Measurements from ENCODE around the gene NPAS3. TPM values are rescaled to one million over a fixed set of nuclear protein-coding genes. Genes with fewer than 3 reads are reported as not detected.

The NPAS3 gene
- total RNA-seq, 1 donor from 2014 or later, result not detected

- intact Hi-C loops (cut with micrococcal nuclease), result no loop called here
- H3K4me3 Mint-ChIP-seq, result no peak overlapping the region
- H3K27ac Mint-ChIP-seq, result no peak overlapping the region
- no peaks in the 10 kb centered on the region for H3K36me3 Mint-ChIP-seq (ENCODE audit: low read depth)
- no peaks in the 10 kb centered on the region for H3K27me3 Mint-ChIP-seq
- no peak for DNase-seq
- no peaks in the 10 kb centered on the region for H3K4me1 Mint-ChIP-seq
- H3K9me3 Mint-ChIP-seq, result no peaks in the 10 kb centered on the region
These were observed 791.5 kb downstream of the NPAS3 start for GRCh38 chr14:33730156-33730555.

GRCh38 chr14:33732175-33732574 is 793.5 kb downstream of the NPAS3 start:
- no peak overlapping the region for H3K4me3 Mint-ChIP-seq
- H3K9me3 Mint-ChIP-seq, result no peaks in the 10 kb centered on the region
- no peaks in the 10 kb centered on the region for H3K36me3 Mint-ChIP-seq (ENCODE audit: low read depth)
- intact Hi-C loops (cut with micrococcal nuclease), result no loop called here
- H3K4me1 Mint-ChIP-seq, result no peaks in the 10 kb centered on the region
- H3K27ac Mint-ChIP-seq, result no peak overlapping the region
- no peak for DNase-seq
- no peaks in the 10 kb centered on the region for H3K27me3 Mint-ChIP-seq

GRCh38 chr14:33733310-33733709 is 794.6 kb downstream of the NPAS3 start:
- H3K4me3 Mint-ChIP-seq, result no peak overlapping the region
- no peaks in the 10 kb centered on the region for H3K36me3 Mint-ChIP-seq (ENCODE audit: low read depth)
- intact Hi-C loops (cut with micrococcal nuclease), result no loop called here
- no peaks in the 10 kb centered on the region for H3K4me1 Mint-ChIP-seq
- H3K27me3 Mint-ChIP-seq, result no peaks in the 10 kb centered on the region
- H3K9me3 Mint-ChIP-seq, result no peaks in the 10 kb centered on the region
- DNase-seq, result no peak
- H3K27ac Mint-ChIP-seq, result peak overlapping the region; percentile 12

GRCh38 chr14:33733721-33734120 is 795.0 kb downstream of the NPAS3 start:
- Mint-ChIP-seq H3K27ac (no peak overlapping the region), H3K27me3 (no peaks in the 10 kb centered on the region), H3K4me3 (no peak overlapping the region), H3K9me3 (no peaks in the 10 kb centered on the region), H3K36me3 (ENCODE audit: low read depth) (no peaks in the 10 kb centered on the region), H3K4me1 (no peaks in the 10 kb centered on the region)
- intact Hi-C loops (cut with micrococcal nuclease), result no loop called here
- no peak for DNase-seq

DNA sequence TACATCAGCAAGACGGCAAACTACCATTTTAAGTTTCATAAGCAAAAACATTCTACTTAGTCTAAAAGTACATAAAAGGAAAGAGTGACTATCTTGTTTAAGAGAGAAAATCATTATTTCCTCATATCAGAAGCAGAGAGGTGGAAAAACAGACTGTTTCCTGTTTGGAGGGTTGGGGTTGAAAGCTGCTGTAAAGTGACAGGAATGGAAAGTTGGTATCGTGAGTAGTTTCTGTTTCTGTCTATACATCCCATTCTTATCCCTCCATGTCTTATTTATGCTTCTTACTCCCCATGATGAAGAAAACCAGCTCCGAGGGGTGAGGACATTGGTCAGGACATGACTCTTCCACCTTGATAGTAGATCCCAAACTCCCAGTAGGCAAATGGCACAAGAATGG is 795.7 kb downstream of the NPAS3 start:
- H3K4me1 Mint-ChIP-seq, result no peaks in the 10 kb centered on the region
- H3K4me3 Mint-ChIP-seq, result no peak overlapping the region
- DNase-seq, result no peak

DNA sequence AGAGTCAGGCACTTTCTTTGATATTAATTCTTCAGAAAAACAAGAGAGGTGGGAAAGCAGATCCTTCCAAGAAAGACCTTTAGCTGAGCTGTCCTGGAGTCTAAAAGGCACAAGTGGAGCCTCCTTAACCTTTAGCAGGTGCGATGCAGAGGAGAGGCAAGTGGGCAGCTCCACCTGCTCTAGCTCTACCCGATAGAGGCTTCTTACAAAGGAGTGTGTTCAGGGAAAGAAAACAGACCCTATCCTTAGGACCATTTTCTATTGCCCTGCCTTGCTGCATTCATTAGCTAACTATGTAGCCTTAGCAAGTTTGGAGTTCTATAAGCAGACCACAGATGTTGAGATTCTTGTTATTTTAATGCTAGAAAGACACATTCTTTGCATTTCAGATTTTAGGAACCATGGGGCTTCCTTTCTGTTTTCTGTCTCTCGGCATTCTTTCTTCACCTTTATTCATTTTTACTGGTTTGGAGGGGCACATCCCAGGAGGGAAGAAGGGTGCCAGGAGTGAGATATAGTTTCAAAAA is 797.7 kb downstream of the NPAS3 start:
- Mint-ChIP-seq H3K4me1 (no peaks in the 10 kb centered on the region), H3K9me3 (no peaks in the 10 kb centered on the region), H3K27ac (no peak overlapping the region), H3K27me3 (no peaks in the 10 kb centered on the region), H3K4me3 (no peak overlapping the region), H3K36me3 (ENCODE audit: low read depth) (no peaks in the 10 kb centered on the region)
- no peak for DNase-seq
- intact Hi-C loops (cut with micrococcal nuclease), result no loop called here

More for the DNA sequence above, 795.7 kb downstream of the NPAS3 start:
- H3K9me3 Mint-ChIP-seq, result no peaks in the 10 kb centered on the region
- H3K36me3 Mint-ChIP-seq (ENCODE audit: low read depth), result no peaks in the 10 kb centered on the region
- intact Hi-C loops (cut with micrococcal nuclease), result no loop called here
- H3K27me3 Mint-ChIP-seq, result no peaks in the 10 kb centered on the region
- no peak overlapping the region for H3K27ac Mint-ChIP-seq

- no peaks in the 10 kb centered on the region for H3K36me3 Mint-ChIP-seq (ENCODE audit: low read depth)
- intact Hi-C loops (cut with micrococcal nuclease), result no loop called here
- no peak overlapping the region for H3K4me3 Mint-ChIP-seq
- H3K9me3 Mint-ChIP-seq, result no peaks in the 10 kb centered on the region
- no peaks in the 10 kb centered on the region for H3K4me1 Mint-ChIP-seq
- DNase-seq, result no peak
- H3K27ac Mint-ChIP-seq, result no peak overlapping the region
- no peaks in the 10 kb centered on the region for H3K27me3 Mint-ChIP-seq
These were observed 798.3 kb downstream of the NPAS3 start for GRCh38 chr14:33736979-33737378.

DNA sequence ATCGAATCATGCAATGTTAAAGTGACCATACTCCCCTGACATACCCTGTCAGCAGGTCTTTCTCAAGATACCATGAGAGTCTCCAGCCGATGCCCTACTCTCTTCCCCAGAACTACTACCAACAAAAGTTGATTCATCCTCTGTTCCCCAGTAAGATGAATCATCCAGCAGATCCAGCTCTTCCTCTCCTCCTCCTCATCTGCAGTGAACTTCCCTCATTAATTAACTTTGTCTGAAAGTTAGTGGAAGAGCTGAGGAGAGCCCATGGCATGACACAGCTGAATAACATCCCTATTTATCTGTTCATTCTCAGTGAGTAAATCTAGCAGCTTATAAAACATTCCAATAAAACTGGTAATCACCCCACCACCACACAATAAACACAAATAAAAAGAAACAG is 798.8 kb downstream of the NPAS3 start:
- Mint-ChIP-seq H3K4me3 (no peak overlapping the region), H3K4me1 (no peaks in the 10 kb centered on the region), H3K27ac (no peak overlapping the region), H3K27me3 (no peaks in the 10 kb centered on the region), H3K36me3 (ENCODE audit: low read depth) (no peaks in the 10 kb centered on the region), H3K9me3 (no peaks in the 10 kb centered on the region)
- DNase-seq, result no peak
- intact Hi-C loops (cut with micrococcal nuclease), result no loop called here

DNA sequence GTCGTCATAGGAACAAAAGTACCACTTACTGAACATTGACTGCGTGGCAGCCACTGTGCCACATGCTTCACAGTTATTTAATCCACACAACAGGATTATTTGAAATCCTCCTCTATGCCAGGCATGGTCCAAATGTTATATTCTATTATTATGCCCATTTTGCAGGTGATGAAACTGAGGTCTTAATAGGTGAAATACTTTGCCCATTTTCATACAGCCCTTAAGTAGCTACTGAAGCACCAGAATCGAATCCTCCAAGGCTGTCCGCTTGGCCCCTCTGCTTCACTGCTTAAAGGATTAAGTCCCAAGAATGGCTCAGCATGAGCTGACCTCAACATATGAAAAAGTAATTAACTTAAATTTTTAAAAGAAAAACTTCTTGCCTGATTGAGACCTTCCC is 799.4 kb downstream of the NPAS3 start:
- no peak overlapping the region for H3K27ac Mint-ChIP-seq
- H3K4me1 Mint-ChIP-seq, result no peaks in the 10 kb centered on the region
- no peaks in the 10 kb centered on the region for H3K36me3 Mint-ChIP-seq (ENCODE audit: low read depth)
- no peaks in the 10 kb centered on the region for H3K27me3 Mint-ChIP-seq
- DNase-seq, result no peak
- no peak overlapping the region for H3K4me3 Mint-ChIP-seq
- intact Hi-C loops (cut with micrococcal nuclease), result no loop called here
- peaks cover 3% of the 10 kb centered on the region for H3K9me3 Mint-ChIP-seq

GRCh38 chr14:33738491-33738890 is 799.8 kb downstream of the NPAS3 start:
- Mint-ChIP-seq H3K27me3 (no peaks in the 10 kb centered on the region), H3K27ac (no peak overlapping the region), H3K4me3 (no peak overlapping the region), H3K4me1 (no peaks in the 10 kb centered on the region), H3K36me3 (ENCODE audit: low read depth) (no peaks in the 10 kb centered on the region), H3K9me3 (peaks cover 4% of the 10 kb centered on the region)
- intact Hi-C loops (cut with micrococcal nuclease), result no loop called here
- no peak for DNase-seq

DNA sequence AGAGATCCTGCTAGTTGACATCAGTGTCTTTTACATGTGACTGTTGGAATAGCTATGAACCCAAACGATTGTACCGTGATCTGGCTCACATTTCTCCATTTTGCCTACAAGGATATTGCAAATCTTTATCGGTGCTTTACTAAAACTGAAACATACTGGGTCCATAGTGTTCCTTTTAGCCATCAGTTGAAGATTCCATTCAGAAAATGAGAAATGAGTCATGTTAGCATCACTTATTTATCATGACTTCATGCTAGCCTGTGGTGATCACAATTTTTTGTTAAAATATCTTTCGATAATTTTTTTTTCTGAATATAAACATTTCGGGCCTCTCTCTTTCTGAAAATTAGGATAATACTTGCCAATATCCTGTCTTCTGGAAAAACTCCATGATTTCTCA is 801.9 kb downstream of the NPAS3 start:
- Mint-ChIP-seq H3K36me3 (ENCODE audit: low read depth) (no peaks in the 10 kb centered on the region), H3K27ac (no peak overlapping the region), H3K9me3 (peaks cover 4% of the 10 kb centered on the region), H3K4me1 (no peaks in the 10 kb centered on the region), H3K4me3 (no peak overlapping the region), H3K27me3 (no peaks in the 10 kb centered on the region)
- DNase-seq, result no peak
- intact Hi-C loops (cut with micrococcal nuclease), result no loop called here

DNA sequence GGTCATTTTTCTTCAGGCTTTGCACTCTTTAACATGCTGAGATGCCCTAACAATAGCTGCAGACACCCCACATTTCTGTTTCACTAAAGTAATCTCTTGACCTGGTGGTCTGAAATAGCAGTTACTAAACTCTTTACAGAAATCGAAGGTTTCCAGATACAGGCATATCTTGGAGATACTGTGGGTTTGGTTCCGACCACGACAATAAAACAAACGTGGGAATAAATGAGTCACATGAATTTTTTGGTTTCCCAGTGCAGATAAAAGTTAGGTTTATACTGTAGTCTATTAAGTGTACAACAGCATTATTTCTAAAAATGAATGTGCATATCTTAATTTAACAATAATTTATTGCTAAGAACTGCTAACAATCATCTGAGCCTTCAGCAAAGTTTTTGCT is 803.5 kb downstream of the NPAS3 start:
- H3K4me3 Mint-ChIP-seq, result no peak overlapping the region
- intact Hi-C loops (cut with micrococcal nuclease), result no loop called here
- H3K9me3 Mint-ChIP-seq, result peaks cover 4% of the 10 kb centered on the region

DNA sequence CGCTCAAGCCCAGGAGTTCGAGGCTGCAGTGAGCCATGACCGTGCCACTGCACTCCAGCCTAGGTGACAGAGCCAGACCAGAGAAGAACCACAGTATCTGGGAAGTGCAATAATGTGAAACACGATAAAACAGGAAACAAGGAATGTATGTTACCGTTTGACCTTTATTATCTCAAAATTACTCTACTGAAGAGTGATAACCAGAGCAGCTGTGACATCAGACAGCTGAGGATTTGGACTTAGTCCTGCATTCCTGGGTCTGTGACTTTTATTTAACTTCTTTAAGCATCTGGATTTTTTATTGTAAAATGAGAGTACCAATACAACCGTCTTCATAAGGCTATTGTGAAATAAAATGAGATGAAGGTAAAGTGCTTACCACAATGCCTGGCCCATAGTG is 806.5 kb downstream of the NPAS3 start:
- intact Hi-C loops (cut with micrococcal nuclease), result no loop called here
- no peak for DNase-seq
- Mint-ChIP-seq H3K36me3 (ENCODE audit: low read depth) (no peaks in the 10 kb centered on the region), H3K4me3 (no peak overlapping the region), H3K9me3 (peaks cover 4% of the 10 kb centered on the region), H3K27me3 (no peaks in the 10 kb centered on the region), H3K4me1 (no peaks in the 10 kb centered on the region), H3K27ac (no peak overlapping the region)

More for the DNA sequence above, 803.5 kb downstream of the NPAS3 start:
- Mint-ChIP-seq H3K4me1 (no peaks in the 10 kb centered on the region), H3K36me3 (ENCODE audit: low read depth) (no peaks in the 10 kb centered on the region), H3K27ac (no peak overlapping the region), H3K27me3 (no peaks in the 10 kb centered on the region)
- no peak for DNase-seq

- H3K27ac Mint-ChIP-seq, result no peak overlapping the region
- H3K4me3 Mint-ChIP-seq, result no peak overlapping the region
- peaks cover 4% of the 10 kb centered on the region for H3K9me3 Mint-ChIP-seq
- no peaks in the 10 kb centered on the region for H3K4me1 Mint-ChIP-seq
- no peaks in the 10 kb centered on the region for H3K27me3 Mint-ChIP-seq
- intact Hi-C loops (cut with micrococcal nuclease), result no loop called here
- H3K36me3 Mint-ChIP-seq (ENCODE audit: low read depth), result no peaks in the 10 kb centered on the region
- no peak for DNase-seq
These were observed 809.1 kb downstream of the NPAS3 start for GRCh38 chr14:33747749-33748148.

DNA sequence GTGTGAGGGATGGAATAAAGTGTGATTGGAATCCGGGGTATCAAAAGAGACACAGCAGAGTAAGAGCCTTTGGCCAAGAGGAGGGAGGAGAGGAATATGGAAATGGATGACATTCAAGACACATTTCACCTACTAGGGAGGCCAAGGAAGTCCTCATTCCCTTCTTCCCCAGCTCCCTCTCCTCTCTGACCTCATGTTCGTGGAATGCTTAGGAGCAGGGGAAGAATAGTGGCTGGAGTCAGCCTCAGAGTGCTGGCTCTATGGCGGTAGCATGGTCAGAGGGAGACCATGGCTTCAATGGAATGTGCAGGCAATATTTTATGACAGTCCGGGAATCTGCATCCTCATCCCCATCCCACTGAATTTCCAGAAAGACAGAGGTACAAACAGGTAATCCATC is 815.6 kb downstream of the NPAS3 start:
- Mint-ChIP-seq H3K4me1 (no peaks in the 10 kb centered on the region), H3K27me3 (peaks cover 4% of the 10 kb centered on the region), H3K9me3 (no peaks in the 10 kb centered on the region), H3K27ac (no peak overlapping the region), H3K4me3 (no peak overlapping the region), H3K36me3 (ENCODE audit: low read depth) (no peaks in the 10 kb centered on the region)
- intact Hi-C loops (cut with micrococcal nuclease), result no loop called here
- no peak for DNase-seq
